Measurements from ENCODE around the gene GAS2.

GAS2 gene

DNA sequence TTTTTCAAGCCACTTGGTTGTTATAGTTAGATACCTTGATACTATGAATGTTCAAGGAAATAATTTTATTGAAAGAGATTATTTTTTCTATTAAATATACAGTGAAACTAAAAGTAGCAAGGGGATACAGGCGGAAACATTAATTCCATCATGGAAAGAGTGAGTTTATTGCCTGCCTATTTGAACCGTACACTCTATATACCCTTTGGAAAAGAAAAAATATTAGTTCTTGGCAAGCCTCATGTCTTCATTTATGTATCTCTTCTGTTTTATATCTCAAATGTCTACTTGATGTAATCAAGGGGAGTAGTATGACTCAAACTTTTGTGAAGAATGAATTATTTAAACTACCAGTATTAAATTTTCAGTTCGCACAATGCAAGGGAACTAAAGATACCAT, 54.0 kb downstream of the GAS2 start:
- DNase-seq (ENCODE audit: low spot score), result no peak
- TF ChIP-seq CTCF (IDR thresholded peaks at IDR 0.05; ENCODE audit: borderline replicate concordance, control extremely low read depth, extremely low read depth, insufficient read depth, missing control alignments), result no peak
- in situ Hi-C loops (cut with MboI; ENCODE audit: low sequenced_read_pairs, unreplicated experiment), result no loop called here

DNA sequence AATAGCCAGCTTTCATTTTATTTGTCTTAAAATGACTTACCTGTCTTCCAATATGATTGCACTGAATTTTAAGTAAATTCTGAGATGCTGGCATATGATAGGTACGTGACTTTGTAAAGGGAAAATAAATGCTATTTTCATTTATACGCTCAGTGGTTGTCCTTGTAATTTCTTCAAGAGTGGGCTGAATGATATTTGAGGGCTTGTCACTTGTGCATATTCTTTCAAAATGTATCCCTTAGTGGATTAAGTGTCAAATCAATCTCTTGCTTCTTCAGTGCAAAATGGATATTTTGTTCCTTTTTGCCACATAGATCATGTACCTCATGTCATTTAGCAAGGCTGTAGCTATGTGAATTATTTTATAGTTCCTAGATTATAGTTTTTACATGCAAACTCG, 56.9 kb downstream of the GAS2 start:
- DNase-seq (ENCODE audit: low spot score), result no peak
- TF ChIP-seq CTCF (IDR thresholded peaks at IDR 0.05; ENCODE audit: borderline replicate concordance, control extremely low read depth, extremely low read depth, insufficient read depth, missing control alignments), result no peak
- in situ Hi-C loops (cut with MboI; ENCODE audit: low sequenced_read_pairs, unreplicated experiment), result no loop called here

DNA sequence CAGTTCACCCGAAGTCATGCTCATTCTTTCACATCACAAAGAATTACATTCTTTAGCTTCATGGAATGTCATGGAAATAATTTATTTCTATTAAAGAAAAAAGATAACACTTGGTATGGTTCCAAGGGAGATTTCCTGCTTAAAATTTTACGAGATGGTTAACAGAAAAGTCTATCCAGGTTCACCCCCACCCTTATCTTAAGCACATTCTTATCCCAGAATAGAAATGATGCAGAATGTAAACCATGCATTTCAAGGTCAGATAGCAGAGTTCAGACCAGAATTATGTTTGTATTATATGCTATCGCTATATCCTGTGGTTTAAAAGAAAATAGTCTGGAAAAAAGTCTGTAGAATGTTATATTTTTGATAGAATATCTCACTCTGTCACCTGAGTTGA, 58.7 kb downstream of the GAS2 start:
- in situ Hi-C loops (cut with MboI; ENCODE audit: low sequenced_read_pairs, unreplicated experiment), result no loop called here
- DNase-seq (ENCODE audit: low spot score), result no peak
- TF ChIP-seq CTCF (IDR thresholded peaks at IDR 0.05; ENCODE audit: borderline replicate concordance, control extremely low read depth, extremely low read depth, insufficient read depth, missing control alignments), result no peak

- DNase-seq (ENCODE audit: low spot score), result no peak
- in situ Hi-C loops (cut with MboI; ENCODE audit: low sequenced_read_pairs, unreplicated experiment), result no loop called here
- no peak for TF ChIP-seq CTCF (IDR thresholded peaks at IDR 0.05; ENCODE audit: borderline replicate concordance, control extremely low read depth, extremely low read depth, insufficient read depth, missing control alignments)
These were observed 62.4 kb downstream of the GAS2 start for GRCh38 chr11:22728600-22729389.

DNA sequence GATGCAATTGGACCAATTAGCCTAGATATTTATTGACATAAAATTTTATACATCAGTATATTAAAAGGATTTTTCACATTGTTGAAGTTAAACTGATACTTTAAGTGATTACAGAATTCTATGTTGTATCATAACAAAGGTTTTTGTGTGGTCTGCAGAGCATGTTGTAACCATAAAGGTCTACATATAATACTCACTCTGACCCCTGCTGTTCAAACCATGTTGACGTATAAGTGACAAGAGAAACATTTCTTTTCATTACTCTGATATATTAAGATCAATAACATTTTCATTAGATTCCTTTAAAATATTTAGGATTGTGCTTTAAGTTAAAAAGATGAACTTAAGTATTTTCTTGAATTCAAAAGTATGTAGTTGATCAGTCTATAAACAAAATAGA, 63.9 kb downstream of the GAS2 start:
- in situ Hi-C loops (cut with MboI; ENCODE audit: low sequenced_read_pairs, unreplicated experiment), result no loop called here
- peak; percentile 4 for DNase-seq (ENCODE audit: low spot score)
- TF ChIP-seq CTCF (IDR thresholded peaks at IDR 0.05; ENCODE audit: borderline replicate concordance, control extremely low read depth, extremely low read depth, insufficient read depth, missing control alignments), result no peak

DNA sequence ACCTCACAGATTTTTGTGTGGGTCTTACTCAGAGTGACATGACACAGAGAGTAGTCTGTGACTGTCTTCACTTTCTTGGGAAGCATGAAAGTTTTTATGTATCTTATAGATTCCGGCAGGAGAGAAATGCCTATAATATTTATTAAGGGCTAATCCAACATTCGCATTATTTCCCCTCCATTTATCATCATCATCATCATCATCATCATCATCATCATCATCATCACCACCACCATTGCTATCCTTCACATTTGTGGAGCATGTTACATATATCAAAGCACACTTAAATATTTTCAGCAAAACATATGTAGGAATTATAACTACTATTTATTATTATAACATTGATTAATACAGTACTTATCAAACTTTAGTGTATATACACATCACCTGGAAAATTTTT, 66.2 kb downstream of the GAS2 start:
- in situ Hi-C loops (cut with MboI; ENCODE audit: low sequenced_read_pairs, unreplicated experiment), result no loop called here
- no peak for DNase-seq (ENCODE audit: low spot score)
- no peak for TF ChIP-seq CTCF (IDR thresholded peaks at IDR 0.05; ENCODE audit: borderline replicate concordance, control extremely low read depth, extremely low read depth, insufficient read depth, missing control alignments)
